NCI-H460 (cell line): ENCODE measurements around the gene ZYX. TPM values are rescaled to one million over a fixed set of nuclear protein-coding genes. Genes with fewer than 3 reads are reported as not detected.

Experiments
- DNase-seq: peaks from one replicate; pipeline ENCODE4 v3.0.0-alpha.2; 2016; ENCODE audit warnings: low read depth; ENCODE audit errors: extremely low read depth
- total RNA-seq: library from RNA; depleted of rRNA; stranded (reverse); fragments of >200 nt; shearing (Covaris generic); gene quantifications from 2 replicates; pipeline ENCODE4 v1.2.3, GENCODE V29; 2014

Gene ZYX
- total RNA-seq, 1 experiment from 2014 or later = 45.7 TPM

DNA sequence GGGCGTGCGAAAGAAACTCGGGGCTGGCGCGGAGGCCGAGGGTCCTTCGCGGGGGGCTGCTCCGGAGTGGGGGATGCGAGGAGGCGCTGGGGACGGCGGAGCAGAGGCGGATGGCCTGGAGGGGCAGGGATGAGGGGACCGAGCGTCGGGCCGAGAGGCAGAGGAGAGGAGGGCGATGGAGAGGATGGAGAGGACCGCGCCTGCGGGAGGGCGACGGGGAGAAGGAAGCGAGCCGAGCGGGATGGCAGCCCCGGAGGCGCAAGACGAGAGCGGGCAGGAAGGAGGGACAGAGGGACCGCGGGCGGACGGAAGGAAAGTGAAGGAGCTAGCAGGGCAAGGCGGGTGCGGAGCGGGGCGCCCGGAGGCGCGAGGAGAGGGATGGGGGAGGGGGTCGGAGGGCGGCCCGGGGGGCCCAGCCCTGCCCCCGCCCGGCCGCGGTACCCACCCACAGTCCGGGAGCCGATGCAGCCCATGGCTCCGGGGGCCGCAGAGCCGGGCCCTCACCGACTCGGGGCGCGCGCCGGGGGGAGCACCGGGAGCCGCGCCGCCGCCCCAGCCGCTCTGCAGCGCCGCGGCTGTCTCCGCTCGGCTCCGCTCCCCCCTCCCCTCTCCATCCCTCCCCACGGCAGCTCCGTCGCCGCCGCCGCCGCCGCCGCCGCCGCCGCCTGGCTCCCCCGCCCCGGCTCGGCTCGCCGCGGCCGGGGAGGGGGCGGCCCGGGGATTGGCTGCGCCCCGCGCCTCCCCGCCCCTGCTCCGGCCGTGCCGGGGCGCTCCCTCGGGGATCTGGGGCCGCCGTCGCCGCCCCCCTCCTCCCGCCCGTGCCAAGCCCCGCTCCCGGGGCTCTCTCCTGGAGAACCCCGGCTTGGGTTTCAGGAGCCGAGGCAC is 18.8 kb upstream of the ZYX start, which contains the start of gene FAM131B:
Gene FAM131B (minus strand): TSS at position 583 of the 885 bp plus-strand sequence. CDS start 110 bp downstream, at position 473.
- DNase-seq = no peak

DNA sequence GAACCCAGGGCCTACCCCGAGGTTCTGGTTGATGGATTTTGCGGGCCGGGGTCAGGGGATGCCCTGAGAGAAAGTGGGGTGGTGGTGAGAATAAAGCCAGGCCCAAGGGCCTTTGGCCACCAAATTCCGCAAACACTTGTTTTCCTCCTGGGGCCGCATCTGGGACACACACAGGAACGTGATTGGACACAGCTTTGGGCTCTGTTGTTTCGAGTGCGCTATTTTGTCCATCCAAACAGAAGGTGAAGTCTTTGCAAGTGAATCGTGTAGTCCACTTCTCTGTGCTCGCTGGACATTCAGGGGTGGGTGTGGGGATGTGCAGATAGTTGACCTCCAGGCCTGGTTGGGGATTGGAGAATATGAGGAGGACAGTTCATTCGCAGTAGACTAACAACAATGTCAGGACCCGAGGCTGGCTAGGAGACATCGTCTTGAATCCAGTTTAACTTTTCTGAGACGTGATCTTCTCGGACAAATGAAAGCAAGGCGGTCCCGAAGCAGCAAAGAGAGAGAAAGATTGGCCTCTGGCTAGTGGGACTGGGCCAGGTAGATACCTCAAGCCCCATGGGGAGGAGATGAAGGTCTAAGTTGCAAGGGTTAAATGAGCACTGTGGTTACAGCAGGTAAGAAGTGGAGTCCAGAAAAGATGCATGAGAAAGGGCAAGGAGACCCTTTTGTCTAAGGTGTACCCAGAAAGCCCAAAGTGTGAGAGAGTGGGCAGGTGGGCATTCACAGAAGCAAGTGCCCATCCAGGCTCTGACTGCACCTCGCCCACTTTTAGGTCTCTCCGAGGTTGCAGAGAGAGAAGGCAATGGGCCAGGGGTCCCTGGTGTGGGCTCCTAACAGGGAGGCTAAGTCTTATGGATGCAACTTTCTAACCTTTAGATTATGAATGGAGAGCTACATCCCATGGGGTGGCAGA is 17.9 kb upstream of the ZYX start:
- no peak for DNase-seq

DNA sequence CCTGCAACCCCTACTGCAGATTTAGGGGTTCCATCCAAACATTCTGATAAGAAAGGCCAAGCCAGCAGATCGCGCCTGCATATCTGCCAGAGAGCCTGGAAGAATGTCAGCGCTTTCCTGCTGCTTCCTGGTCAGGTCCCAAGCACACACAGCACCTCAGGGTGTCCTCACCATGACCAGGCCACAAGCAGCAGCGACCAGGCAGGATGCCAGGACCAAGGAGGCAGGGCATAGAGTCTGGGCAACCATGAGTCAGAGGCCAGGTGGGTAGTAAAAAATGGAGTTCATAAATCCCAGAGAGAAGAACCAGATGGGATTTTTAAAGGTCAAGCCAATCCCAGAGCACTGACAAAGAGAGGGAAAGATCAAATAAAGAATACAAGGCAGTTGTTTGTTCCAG is 13.2 kb upstream of the ZYX start:
- DNase-seq = no peak

DNA sequence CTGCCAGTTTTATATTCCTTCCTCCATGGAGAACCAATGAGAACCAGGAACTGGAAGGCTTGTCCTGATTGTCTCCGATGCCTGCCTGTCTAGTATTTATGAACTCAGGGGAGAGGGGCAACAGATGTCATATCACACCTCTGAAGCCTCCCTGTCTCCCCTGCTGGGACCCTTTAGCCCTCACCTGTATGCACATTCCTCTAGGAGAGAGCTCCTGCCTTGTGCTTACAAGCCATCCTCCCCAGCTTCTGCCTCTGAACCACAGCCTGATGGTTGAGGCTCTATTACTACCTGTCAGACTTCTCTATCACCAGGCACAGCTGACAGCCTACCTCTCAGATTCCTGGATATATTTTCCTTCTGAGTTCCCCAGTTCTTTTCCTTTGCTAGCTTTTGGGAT is 12.8 kb upstream of the ZYX start:
- no peak for DNase-seq

DNA sequence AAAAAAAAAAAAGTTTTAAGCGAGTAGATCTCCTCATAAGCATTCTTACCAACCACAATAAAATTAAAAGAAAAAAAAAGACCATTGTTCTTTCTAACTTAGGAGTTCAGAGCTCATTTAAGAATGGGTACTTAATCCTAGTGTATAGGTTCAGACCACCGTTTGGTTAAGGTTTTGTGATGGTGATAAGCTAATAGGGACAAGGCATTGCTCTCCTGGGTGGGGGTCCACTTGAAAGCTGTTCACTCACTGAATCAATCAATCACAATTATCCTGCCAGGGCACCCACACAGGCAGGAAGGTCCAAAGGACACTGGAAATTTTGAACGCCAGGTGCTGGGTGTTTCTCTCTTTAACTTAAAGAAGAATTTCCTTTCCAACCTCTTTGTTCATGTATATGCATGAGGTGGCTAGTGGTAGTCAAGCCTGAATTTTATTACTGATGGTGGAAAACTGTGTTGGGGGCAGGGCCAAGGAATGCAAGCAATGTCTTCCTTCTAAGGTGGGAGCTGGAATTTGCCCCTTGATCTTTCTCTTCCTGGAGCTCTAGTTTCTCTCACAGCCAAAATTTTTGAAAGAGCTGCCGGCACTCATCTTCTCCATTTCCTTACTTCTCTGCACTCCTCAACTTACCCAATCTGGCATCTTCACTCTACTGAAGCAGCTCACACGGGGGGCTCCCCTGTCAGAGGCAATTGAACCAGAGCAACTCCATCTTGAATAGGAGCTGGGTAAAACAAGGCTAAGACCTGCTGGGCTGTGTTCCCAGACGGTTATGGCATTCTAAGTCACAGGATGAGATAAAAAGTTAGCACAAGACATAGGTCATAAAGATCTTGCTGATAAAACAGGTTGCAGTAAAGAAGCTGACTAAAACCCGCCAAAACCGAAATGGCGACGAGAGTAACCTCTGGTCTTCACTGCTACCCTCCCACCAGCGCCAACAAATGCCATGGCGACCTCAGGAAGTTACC is 11.2 kb upstream of the ZYX start:
- no peak for DNase-seq

DNA sequence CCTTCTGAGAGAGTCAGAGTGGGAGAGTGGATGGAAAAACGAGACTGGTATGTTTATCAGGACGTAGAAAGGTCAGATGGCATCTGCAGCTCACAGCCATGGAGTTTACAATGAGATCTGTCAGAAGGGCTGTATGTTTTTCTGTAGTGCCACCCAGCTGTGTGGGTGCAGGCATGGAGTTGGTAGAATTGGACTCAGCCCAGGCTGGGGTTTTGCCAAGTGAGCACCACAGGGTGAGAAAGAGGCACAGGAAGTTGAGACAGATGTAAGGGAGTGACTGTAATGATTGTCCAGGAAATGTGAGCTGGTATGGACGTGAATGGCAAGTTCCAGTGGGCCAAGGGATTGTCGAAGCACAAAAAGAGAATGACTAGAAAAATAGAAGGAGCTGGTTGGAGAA is 9.1 kb upstream of the ZYX start:
- DNase-seq = peak; percentile 57

DNA sequence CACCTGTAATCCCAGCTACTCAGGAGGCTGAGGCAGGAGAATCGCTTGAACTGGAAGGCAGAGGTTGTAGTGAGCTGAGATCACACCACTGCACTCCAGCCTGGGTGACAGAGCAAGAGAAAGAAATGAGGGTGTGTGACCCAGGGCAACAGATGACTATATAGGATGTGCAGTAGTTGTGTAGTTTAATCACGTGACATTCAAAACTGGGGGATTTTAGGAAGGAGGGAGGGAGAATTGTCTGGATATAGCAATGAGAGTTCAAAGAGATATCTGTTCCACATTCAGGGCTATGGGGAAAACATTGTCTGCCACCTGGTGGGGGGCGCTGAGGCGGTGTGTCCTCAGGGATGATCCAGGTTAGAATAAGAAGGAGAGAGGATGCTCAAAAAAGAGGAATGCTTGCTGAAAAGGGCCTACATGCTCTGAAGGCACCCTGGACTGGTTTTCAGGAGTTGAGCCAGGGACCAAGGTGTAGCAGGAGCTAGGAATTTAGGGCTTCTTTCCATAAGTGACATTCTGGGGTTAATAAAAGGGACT is 7.8 kb upstream of the ZYX start:
- no peak for DNase-seq

DNA sequence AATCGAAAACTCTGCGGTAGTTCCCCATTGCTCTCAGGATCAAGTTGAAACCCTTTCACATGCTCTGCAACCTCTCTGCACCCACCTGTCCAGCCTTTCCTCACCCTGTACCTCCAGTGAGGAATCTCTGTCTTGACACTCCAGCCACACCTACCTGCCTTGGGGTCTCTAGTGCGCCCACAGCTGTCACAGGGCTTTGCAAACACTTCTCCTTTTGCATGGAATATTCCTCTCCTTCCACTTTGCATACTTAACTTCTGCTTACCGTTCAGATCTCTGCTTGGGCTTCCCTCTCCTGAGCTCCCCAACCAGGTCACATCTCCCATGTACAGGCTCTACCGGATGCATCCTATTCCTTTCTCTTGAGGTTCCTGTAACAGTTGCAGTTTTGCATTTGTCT is 6.6 kb upstream of the ZYX start:
- DNase-seq = no peak

DNA sequence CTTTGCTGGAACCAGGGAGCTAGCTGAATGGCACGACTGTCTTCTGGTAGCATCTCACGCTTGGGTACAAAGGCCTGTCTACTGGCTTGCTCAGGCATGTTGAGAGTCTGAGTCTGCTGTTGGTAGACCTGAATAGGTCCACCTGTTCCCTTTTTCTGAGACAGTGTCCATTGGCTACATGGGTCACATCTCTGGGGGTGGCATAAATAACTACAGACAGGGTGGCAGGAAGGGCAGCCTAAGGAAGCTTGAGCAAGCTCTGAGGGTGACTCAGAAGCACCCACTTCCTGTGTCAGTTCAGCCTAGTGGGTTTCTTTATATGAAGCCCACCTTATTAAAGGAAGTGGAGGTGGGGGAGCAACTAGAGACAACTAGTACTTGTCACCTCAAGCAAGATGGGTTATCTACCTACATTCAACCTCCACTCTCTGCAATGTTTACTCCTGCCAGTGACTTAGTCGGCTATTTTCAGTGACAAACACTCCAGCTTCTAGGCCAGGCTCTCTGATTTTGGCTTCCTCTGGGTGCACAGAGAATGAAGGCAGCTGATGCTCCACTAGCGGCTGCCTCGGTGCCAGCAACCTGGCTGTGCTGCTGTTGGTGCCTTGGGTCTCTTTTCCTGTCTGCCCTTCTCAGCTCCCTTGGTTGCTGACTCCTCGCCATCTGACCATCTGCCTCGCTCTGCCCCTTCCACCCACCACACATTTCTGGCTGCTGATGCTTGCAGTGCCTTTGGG is 5.7 kb upstream of the ZYX start:
- DNase-seq = no peak

DNA sequence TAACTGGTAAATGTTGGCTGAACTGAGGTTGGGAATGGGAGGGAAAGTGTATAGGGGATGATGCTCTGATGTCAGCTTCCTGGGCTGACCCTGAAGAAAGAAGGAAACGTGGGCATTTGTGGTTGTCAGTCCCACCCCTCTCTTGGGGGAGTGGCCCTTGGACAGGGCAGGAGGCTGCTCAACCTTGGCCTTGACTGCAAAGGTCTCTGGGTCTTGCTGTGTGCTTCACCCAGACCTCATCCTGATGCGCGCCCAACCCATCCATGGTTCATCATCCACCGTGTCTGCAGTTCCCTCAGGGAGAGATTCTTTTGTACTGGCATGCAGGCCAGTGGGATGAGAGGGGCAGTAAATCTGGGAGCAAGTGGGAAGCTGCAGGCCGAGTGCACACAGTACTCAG is 4.7 kb upstream of the ZYX start:
- no peak for DNase-seq

DNA sequence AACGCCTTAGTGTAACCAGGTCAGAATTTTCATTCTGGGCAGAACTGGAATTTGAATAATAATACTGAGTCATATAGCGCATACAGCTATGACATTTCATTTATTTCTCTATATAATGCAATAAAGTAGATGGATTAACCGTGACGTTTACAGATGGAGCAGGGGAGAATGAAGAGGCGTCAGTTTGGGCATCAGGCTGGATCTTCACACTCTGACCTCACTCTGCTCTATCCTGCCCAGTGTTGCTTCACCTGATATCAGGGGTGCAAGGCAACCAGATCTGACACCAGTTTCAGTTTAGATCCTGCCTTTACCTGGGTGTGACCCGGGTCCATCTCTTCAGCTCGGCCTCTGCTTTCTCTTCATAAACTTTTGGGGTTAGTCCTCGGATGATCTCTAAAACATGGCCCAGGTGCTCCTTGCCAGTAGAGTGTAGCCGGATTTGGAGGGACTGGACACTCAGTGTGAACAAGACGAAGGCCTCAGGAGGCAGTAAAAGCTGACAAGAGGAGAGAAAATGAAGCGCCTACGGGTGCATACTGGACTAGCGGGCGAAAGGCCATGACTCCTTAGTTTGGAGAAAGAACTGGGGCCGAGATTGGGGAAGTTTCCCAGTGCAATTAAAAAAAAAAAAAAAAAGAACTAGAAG is 1.4 kb upstream of the ZYX start:
- no peak for DNase-seq

DNA sequence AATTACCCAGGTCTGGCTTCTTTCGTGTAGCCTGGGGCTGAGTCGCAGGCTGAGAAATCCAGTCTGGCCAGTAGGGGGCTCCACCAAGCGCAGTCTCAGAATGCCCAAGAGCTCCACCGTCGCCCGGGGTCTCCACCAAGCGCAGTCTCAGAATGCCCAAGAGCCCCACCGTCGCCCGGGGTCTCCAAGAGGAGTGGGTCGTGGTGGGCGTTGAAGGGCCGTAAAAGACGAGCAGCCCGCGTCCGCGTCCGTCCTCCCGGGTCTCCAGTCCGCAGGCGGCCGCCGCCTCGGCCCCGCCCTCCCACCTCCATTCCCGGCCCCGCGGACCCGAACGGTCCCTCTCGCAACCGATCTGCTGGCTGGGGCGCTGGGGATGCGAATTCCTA is 892 bp upstream of the ZYX start:
- DNase-seq = peak; percentile 76

DNA sequence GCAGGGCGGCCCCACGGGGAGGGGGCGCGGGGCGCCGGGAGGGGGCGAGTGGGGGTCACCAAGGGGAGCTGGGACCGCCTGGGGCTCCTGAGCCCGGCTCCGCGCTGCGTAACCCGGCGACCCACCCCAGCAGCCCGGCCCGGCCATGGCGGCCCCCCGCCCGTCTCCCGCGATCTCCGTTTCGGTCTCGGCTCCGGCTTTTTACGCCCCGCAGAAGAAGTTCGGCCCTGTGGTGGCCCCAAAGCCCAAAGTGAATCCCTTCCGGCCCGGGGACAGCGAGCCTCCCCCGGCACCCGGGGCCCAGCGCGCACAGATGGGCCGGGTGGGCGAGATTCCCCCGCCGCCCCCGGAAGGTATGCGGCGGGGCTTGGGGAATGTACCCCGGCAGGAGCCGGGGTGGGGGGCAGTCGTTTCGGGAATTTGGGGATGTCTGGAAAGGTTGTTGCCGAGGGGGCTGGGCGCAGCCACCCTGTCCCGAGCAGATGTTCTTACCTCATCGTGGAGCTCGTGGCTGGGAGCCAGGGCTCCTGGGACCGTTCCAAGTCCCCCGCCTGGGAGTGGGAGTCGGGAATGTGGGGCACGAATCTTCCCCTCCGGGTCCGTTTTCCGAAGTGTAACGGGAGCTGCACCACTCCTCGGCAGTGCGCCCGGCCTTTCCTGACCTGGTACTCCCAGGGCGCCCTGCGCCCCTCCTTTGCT is 431 bp downstream of the ZYX start:
- DNase-seq = peak; percentile 33

DNA sequence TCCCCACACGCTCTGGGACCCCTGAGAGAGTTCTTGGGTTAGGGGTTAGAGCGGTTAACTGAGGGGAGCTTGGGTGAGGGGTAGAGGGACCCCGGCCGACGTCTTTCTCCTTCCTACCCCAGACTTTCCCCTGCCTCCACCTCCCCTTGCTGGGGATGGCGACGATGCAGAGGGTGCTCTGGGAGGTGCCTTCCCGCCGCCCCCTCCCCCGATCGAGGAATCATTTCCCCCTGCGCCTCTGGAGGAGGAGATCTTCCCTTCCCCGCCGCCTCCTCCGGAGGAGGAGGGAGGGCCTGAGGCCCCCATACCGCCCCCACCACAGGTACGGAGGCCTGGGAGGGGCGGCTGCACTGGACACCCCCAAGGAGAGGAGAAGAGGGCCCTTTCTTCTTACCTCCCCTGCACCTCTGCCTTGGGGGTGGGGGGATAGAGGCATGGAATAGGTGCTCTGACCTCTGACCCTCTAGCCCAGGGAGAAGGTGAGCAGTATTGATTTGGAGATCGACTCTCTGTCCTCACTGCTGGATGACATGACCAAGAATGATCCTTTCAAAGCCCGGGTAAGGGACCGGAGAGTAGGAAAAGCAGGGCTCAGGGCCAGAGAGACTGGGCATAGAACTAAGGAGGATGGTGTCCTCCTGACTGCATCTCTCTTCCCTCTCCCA is 1.1 kb downstream of the ZYX start:
- DNase-seq = no peak

DNA sequence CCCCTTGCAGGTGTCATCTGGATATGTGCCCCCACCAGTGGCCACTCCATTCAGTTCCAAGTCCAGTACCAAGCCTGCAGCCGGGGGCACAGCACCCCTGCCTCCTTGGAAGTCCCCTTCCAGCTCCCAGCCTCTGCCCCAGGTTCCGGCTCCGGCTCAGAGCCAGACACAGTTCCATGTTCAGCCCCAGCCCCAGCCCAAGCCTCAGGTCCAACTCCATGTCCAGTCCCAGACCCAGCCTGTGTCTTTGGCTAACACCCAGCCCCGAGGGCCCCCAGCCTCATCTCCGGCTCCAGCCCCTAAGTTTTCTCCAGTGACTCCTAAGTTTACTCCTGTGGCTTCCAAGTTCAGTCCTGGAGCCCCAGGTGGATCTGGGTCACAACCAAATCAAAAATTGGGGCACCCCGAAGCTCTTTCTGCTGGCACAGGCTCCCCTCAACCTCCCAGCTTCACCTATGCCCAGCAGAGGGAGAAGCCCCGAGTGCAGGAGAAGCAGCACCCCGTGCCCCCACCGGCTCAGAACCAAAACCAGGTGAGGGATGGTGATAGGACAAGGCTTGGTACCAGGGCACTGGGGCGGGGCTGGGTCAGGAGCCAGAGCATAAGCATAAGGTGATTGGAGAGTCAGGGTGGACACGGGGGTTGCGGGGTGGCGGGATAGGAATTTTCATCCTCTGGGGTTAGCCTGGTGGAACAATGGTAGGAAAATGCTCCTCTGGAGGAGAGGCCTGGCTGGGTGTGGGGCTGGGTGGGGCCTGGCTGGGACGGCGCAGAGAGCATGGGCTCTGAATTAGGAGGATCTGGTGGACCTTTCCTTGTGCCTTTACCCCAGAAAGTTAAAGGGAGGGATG is 1.9 kb downstream of the ZYX start:
- DNase-seq = no peak

DNA sequence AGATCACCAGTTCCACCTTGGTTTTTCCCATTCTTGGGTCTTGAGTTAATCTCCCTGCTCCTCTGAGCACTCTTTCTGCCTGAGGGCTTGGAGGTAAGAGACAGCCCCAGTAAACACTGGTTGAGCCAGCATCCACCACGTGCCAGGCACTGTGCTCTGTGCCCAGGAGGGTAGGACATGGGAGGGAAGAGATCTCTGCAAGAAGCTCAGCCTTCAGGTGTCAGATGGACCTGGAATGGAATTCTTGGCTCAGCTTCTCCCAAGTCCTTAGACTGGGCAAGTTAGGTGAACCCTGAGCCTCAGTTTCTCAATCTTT is 2.5 kb downstream of the ZYX start:
- DNase-seq = no peak

DNA sequence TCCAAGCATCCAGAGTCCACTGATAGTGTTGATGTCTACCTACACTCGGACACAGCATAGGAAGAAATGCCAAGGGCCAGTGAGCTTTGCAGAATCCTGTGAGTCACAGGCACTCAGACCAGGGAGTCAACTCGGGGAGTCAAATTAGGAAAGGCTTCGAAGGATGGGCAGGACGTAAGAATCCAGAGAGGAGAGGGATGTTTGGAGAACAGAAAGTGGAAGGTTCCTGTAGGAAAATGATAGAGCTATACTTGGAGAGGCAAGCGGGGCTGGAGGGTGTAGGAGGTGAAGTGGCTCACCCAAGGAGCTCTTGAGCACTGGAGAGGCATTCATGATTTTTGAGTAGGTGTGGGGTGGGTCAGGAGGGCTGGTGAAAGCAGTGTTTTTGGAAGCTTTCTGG is 3.0 kb downstream of the ZYX start:
- no peak for DNase-seq
